Pons (tissue), 1 donor: ENCODE results near the gene ZNF429.
A peak's percentile ranks its signal among the peaks of the same experiment; 100 is the strongest.
"Not testable (repeated sequence)": the region's sequence is repeated elsewhere in the genome, so short reads cannot be mapped to it uniquely, and the experiment has no call there.

ENCODE experiments used
- DNase-seq: peaks from one replicate; pipeline ENCODE4 v3.0.0-alpha.2; 2016; ENCODE audit warnings: low spot score

ZNF429 gene

GRCh38 chr19:21590867-21591266 lies 85.5 kb downstream of the ZNF429 start:
- DNase-seq, result no peak

- DNase-seq, result no peak
These were observed 87.6 kb downstream of the ZNF429 start for GRCh38 chr19:21593008-21593481.

- no peak for DNase-seq
These were observed 88.1 kb downstream of the ZNF429 start for GRCh38 chr19:21593502-21593901.

GRCh38 chr19:21593934-21594820 lies 88.8 kb downstream of the ZNF429 start:
- no peak for DNase-seq

GRCh38 chr19:21595185-21595584 lies 89.8 kb downstream of the ZNF429 start:
- DNase-seq, result no peak

GRCh38 chr19:21602082-21602658 lies 96.8 kb downstream of the ZNF429 start:
- no peak for DNase-seq

GRCh38 chr19:21602659-21603430 lies 97.4 kb downstream of the ZNF429 start:
- DNase-seq, result not testable (repeated sequence)

GRCh38 chr19:21603431-21604231 lies 98.2 kb downstream of the ZNF429 start:
- no peak for DNase-seq

- peak; percentile 14 for DNase-seq
These were observed 99.0 kb downstream of the ZNF429 start for GRCh38 chr19:21604351-21604926.
